ENCODE measurements around the gene MYNN.

The MYNN gene

DNA sequence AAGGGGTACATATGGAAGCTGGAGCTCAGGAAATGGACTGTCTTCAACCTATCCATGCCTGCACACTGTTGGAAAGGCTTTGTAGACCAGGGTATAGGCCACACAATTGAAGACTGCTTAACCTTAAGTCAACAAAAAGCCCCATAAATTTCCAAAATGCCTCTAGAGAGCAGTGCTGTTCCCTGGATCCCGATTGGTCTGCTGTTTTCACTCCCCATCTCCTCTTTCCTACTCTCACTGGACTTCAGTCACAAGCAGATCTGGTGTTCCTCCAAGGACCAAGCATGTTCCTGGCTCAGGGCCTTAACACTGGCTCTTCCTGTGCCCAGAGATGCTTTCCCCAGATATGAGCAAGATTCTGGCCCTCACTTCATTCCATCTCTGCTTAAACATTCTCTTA is 62.3 kb downstream of the MYNN start:
- TF ChIP-seq, protein P1, sequence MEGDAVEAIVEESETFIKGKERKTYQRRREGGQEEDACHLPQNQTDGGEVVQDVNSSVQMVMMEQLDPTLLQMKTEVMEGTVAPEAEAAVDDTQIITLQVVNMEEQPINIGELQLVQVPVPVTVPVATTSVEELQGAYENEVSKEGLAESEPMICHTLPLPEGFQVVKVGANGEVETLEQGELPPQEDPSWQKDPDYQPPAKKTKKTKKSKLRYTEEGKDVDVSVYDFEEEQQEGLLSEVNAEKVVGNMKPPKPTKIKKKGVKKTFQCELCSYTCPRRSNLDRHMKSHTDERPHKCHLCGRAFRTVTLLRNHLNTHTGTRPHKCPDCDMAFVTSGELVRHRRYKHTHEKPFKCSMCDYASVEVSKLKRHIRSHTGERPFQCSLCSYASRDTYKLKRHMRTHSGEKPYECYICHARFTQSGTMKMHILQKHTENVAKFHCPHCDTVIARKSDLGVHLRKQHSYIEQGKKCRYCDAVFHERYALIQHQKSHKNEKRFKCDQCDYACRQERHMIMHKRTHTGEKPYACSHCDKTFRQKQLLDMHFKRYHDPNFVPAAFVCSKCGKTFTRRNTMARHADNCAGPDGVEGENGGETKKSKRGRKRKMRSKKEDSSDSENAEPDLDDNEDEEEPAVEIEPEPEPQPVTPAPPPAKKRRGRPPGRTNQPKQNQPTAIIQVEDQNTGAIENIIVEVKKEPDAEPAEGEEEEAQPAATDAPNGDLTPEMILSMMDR (IDR thresholded peaks at IDR 0.05; ENCODE audit: extremely low read depth, missing control alignments) = no peak
- DNase-seq (ENCODE audit: low spot score) = no peak

DNA sequence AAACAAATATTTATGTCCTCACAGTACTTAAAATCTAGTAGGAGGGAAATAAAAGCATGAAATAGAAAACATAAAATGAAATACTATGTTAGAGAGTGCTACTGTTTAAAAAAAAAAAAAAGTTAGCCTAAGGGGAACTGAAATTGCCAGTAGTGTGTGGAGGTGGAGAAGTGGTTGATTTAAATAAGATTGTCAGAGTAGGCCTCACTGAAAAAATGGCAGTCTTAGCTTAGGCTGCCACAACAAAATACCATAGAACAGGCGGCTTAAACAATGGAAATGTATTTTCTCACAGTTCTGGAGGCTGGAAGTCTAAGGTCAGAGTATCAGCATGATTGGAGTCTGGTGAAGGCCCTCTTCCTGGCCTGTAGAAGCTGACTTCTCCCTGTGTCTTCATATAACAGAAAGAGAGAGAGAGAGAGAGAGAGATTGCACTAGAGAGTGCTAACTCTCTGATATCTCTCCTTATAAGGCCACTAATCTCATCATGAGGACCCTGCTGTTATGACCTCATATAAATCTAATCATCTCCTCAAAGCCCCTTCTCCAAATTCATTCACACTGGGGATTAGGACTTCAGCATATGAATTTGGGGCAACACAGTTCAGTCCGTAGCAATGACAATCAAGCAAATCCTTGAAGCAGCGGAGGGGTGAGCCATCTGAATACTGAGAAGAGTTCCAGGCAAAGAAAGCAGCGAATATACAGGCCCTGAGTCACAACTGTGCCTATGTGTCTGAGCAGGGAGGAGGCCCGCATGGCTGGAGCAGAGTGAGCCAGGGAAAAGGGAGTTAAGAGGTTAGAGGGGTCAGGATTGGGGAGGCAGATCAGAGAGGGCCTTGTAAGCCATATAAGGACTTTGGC is 63.1 kb downstream of the MYNN start:
- TF ChIP-seq, protein P1 (IDR thresholded peaks at IDR 0.05; ENCODE audit: extremely low read depth, missing control alignments) = no peak
- peak; percentile 73 for DNase-seq (ENCODE audit: low spot score)

DNA sequence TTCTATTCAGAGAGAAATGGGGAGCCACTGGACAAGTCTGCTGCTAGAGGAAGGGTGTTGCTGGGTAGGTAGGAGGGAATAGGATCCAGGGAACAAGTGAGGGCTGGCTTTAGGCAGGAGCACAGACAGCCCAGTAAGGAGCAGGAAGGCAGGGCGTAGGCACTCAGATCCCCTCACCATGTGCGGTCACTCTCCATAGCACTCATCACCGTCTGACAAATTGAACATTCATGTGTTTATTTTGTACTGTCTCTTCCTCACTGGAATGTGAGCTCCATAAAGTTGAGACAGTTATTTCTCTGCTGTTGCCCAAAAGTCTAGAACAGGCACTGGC is 63.7 kb downstream of the MYNN start:
- TF ChIP-seq, protein P1 (IDR thresholded peaks at IDR 0.05; ENCODE audit: extremely low read depth, missing control alignments) = no peak
- no peak for DNase-seq (ENCODE audit: low spot score)

DNA sequence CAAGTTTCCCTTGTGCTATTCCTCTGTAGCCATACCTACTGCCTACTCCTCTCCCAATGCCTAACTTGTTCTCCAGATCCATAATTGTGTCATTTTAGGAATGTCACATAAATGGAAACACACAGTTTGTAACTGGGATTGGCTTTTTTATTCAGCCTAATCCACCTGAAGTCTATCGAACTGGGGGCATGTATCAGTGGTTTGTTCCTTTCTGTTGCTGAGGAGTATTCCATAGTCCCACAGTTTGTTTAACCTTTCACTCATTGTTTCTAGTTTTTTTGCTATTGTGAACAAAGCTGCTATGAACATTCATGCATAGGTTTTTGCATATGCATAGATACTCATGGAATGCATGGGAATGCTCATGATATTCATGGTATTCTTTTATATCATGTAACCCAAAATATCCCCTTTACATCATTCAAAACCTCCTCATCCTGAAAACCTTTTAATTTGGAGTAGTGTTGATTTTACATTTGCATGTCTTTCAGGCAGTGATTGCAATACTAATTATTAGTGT is 65.4 kb downstream of the MYNN start:
- DNase-seq (ENCODE audit: low spot score) = no peak
- TF ChIP-seq, protein P1 (IDR thresholded peaks at IDR 0.05; ENCODE audit: extremely low read depth, missing control alignments) = no peak
